ENCODE measurements around the gene COL18A1. TPM values are rescaled to one million over a fixed set of nuclear protein-coding genes. Genes with fewer than 3 reads are reported as not detected.

COL18A1 gene
- total RNA-seq, 1 donor from 2014 or later: 52.6 TPM

GRCh38 chr21:45449658-45450422, 44.9 kb downstream of the COL18A1 start:
- peaks cover 17% of the 10 kb centered on the region for H3K9me3 Mint-ChIP-seq
- Histone ChIP-seq H3K9me3 (ENCODE audit: low read depth) (no peaks in the 10 kb centered on the region), H2AFZ (replicated peaks) (no peak overlapping the region), H3K27ac (no peak overlapping the region), H3K79me2 (ENCODE audit: low read depth) (peaks cover 72% of the 10 kb centered on the region), H3K9ac (no peak overlapping the region), H3F3A (ENCODE audit: low read depth) (peaks cover 21% of the 10 kb centered on the region), H3K4me2 (no peak overlapping the region), H3K36me3 (no peaks in the 10 kb centered on the region), H3K4me3 (no peak overlapping the region), H3K4me1 (no peaks in the 10 kb centered on the region), H3K27me3 (no peaks in the 10 kb centered on the region), H4K20me1 (ENCODE audit: low read depth) (peaks cover 36% of the 10 kb centered on the region)
- no peak for DNase-seq (ENCODE audit: low spot score)
- H3K4me1 Mint-ChIP-seq: peaks cover 6% of the 10 kb centered on the region
- TF ChIP-seq EZH2phosphoT487 (IDR thresholded peaks at IDR 0.05) (no peak), CTCF (IDR thresholded peaks at IDR 0.05) (no peak), EZH2 (IDR thresholded peaks at IDR 0.05) (no peak)
- no peak overlapping the region for H3K27ac Mint-ChIP-seq
- peaks cover 6% of the 10 kb centered on the region for H3K27me3 Mint-ChIP-seq (ENCODE audit: insufficient read depth, low read depth)
- H3K36me3 Mint-ChIP-seq: peaks cover 23% of the 10 kb centered on the region
- H3K4me3 Mint-ChIP-seq: no peak overlapping the region

GRCh38 chr21:45450423-45451090, 45.6 kb downstream of the COL18A1 start:
- Histone ChIP-seq H3K9ac (no peak overlapping the region), H3K27ac (no peak overlapping the region), H3K9me3 (ENCODE audit: low read depth) (no peaks in the 10 kb centered on the region), H4K20me1 (ENCODE audit: low read depth) (peaks cover 43% of the 10 kb centered on the region), H2AFZ (replicated peaks) (no peak overlapping the region), H3K4me1 (no peaks in the 10 kb centered on the region), H3K4me2 (no peak overlapping the region), H3F3A (ENCODE audit: low read depth) (peaks cover 21% of the 10 kb centered on the region), H3K27me3 (no peaks in the 10 kb centered on the region), H3K36me3 (no peaks in the 10 kb centered on the region), H3K79me2 (ENCODE audit: low read depth) (peaks cover 72% of the 10 kb centered on the region), H3K4me3 (no peak overlapping the region)
- no peak for DNase-seq (ENCODE audit: low spot score)
- Mint-ChIP-seq H3K27ac (no peak overlapping the region), H3K9me3 (peaks cover 12% of the 10 kb centered on the region), H3K27me3 (ENCODE audit: insufficient read depth, low read depth) (peaks cover 7% of the 10 kb centered on the region), H3K36me3 (peaks cover 17% of the 10 kb centered on the region), H3K4me1 (peaks cover 6% of the 10 kb centered on the region), H3K4me3 (no peak overlapping the region)
- TF ChIP-seq EZH2phosphoT487 (IDR thresholded peaks at IDR 0.05) (no peak), CTCF (IDR thresholded peaks at IDR 0.05) (no peak), EZH2 (IDR thresholded peaks at IDR 0.05) (no peak)

- H3K79me2 ChIP-seq (ENCODE audit: low read depth): peaks cover 68% of the 10 kb centered on the region
- DNase-seq (ENCODE audit: low spot score): no peak
- no peak for TF ChIP-seq EZH2phosphoT487 (IDR thresholded peaks at IDR 0.05)
- TF ChIP-seq EZH2 (IDR thresholded peaks at IDR 0.05): no peak
- no peak for TF ChIP-seq CTCF (IDR thresholded peaks at IDR 0.05)
- no peaks in the 10 kb centered on the region for H3K4me1 ChIP-seq
- H3K4me1 Mint-ChIP-seq: peaks cover 6% of the 10 kb centered on the region
- no peak overlapping the region for H3K4me3 Mint-ChIP-seq
- H3K36me3 Mint-ChIP-seq: peaks cover 12% of the 10 kb centered on the region
- H3K4me3 ChIP-seq: no peak overlapping the region
- no peak overlapping the region for H3K4me2 ChIP-seq
- H3K9me3 Mint-ChIP-seq: peaks cover 7% of the 10 kb centered on the region
- H3K36me3 ChIP-seq: no peaks in the 10 kb centered on the region
- peaks cover 8% of the 10 kb centered on the region for H3K27me3 Mint-ChIP-seq (ENCODE audit: insufficient read depth, low read depth)
- H3K27ac ChIP-seq: no peak overlapping the region
- H3K27ac Mint-ChIP-seq: no peak overlapping the region
- H3F3A ChIP-seq (ENCODE audit: low read depth): peaks cover 21% of the 10 kb centered on the region
- no peaks in the 10 kb centered on the region for H3K9me3 ChIP-seq (ENCODE audit: low read depth)
- H3K9ac ChIP-seq: no peak overlapping the region
- peaks cover 49% of the 10 kb centered on the region for H4K20me1 ChIP-seq (ENCODE audit: low read depth)
- H2AFZ ChIP-seq (replicated peaks): no peak overlapping the region
- no peaks in the 10 kb centered on the region for H3K27me3 ChIP-seq
Observed at GRCh38 chr21:45451091-45451740, 46.3 kb downstream of the COL18A1 start.
